ENCODE measurements around the gene ASB1.

DNA sequence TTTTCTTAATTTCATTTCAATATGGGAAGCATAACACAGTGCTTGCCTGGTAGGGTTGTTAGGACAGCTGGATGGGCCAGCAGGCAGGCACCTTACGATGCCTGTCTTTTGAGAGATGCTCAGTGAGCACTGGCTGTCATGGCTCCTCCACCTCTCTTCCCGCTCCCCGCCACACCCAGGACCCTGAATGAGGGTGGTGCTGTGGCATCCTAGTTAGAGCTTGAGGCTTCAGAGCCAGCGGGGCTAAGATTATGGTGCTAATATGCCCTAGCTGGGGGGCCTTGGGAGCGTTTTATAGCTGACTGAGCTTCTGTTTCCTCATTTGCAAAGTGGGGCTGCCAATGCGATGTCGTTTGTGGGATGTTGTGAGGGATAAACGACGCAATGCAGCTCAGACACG is 37.7 kb downstream of the ASB1 start:
- TF ChIP-seq ZNF785 (tag by site-specific recombination; IDR thresholded peaks at IDR 0.05) (no peak), ZFP69B (tag by site-specific recombination; IDR thresholded peaks at IDR 0.05) (no peak), ZBTB8A (tag by site-specific recombination; IDR thresholded peaks at IDR 0.05) (no peak), ZNF747 (tag by site-specific recombination; IDR thresholded peaks at IDR 0.05) (no peak), IKZF3 (tag by site-specific recombination; IDR thresholded peaks at IDR 0.05) (no peak), KLF16 (tag by site-specific recombination; IDR thresholded peaks at IDR 0.05) (no peak), ZNF514 (tag by site-specific recombination; IDR thresholded peaks at IDR 0.05) (no peak), ZNF121 (tag by site-specific recombination; IDR thresholded peaks at IDR 0.05) (no peak), ZNF768 (tag by site-specific recombination; IDR thresholded peaks at IDR 0.05) (no peak), SP2 (tag by site-specific recombination; IDR thresholded peaks at IDR 0.05) (no peak)
- TF ChIP-seq, protein P1, sequence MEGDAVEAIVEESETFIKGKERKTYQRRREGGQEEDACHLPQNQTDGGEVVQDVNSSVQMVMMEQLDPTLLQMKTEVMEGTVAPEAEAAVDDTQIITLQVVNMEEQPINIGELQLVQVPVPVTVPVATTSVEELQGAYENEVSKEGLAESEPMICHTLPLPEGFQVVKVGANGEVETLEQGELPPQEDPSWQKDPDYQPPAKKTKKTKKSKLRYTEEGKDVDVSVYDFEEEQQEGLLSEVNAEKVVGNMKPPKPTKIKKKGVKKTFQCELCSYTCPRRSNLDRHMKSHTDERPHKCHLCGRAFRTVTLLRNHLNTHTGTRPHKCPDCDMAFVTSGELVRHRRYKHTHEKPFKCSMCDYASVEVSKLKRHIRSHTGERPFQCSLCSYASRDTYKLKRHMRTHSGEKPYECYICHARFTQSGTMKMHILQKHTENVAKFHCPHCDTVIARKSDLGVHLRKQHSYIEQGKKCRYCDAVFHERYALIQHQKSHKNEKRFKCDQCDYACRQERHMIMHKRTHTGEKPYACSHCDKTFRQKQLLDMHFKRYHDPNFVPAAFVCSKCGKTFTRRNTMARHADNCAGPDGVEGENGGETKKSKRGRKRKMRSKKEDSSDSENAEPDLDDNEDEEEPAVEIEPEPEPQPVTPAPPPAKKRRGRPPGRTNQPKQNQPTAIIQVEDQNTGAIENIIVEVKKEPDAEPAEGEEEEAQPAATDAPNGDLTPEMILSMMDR (tag by site-specific recombination; IDR thresholded peaks at IDR 0.05), result no peak
- TF ChIP-seq, protein P2, sequence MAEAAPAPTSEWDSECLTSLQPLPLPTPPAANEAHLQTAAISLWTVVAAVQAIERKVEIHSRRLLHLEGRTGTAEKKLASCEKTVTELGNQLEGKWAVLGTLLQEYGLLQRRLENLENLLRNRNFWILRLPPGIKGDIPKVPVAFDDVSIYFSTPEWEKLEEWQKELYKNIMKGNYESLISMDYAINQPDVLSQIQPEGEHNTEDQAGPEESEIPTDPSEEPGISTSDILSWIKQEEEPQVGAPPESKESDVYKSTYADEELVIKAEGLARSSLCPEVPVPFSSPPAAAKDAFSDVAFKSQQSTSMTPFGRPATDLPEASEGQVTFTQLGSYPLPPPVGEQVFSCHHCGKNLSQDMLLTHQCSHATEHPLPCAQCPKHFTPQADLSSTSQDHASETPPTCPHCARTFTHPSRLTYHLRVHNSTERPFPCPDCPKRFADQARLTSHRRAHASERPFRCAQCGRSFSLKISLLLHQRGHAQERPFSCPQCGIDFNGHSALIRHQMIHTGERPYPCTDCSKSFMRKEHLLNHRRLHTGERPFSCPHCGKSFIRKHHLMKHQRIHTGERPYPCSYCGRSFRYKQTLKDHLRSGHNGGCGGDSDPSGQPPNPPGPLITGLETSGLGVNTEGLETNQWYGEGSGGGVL (tag by site-specific recombination; IDR thresholded peaks at IDR 0.05), result no peak
- TF ChIP-seq, protein P3, sequence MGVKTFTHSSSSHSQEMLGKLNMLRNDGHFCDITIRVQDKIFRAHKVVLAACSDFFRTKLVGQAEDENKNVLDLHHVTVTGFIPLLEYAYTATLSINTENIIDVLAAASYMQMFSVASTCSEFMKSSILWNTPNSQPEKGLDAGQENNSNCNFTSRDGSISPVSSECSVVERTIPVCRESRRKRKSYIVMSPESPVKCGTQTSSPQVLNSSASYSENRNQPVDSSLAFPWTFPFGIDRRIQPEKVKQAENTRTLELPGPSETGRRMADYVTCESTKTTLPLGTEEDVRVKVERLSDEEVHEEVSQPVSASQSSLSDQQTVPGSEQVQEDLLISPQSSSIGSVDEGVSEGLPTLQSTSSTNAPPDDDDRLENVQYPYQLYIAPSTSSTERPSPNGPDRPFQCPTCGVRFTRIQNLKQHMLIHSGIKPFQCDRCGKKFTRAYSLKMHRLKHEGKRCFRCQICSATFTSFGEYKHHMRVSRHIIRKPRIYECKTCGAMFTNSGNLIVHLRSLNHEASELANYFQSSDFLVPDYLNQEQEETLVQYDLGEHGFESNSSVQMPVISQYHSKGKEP (tag by site-specific recombination; IDR thresholded peaks at IDR 0.05), result no peak

All from HEK293 (cell line).